Measurements from ENCODE around the gene PDIA5.

The PDIA5 gene
- 2.4 to 2.9 reads per million in 2 donors for total RNA-seq

DNA sequence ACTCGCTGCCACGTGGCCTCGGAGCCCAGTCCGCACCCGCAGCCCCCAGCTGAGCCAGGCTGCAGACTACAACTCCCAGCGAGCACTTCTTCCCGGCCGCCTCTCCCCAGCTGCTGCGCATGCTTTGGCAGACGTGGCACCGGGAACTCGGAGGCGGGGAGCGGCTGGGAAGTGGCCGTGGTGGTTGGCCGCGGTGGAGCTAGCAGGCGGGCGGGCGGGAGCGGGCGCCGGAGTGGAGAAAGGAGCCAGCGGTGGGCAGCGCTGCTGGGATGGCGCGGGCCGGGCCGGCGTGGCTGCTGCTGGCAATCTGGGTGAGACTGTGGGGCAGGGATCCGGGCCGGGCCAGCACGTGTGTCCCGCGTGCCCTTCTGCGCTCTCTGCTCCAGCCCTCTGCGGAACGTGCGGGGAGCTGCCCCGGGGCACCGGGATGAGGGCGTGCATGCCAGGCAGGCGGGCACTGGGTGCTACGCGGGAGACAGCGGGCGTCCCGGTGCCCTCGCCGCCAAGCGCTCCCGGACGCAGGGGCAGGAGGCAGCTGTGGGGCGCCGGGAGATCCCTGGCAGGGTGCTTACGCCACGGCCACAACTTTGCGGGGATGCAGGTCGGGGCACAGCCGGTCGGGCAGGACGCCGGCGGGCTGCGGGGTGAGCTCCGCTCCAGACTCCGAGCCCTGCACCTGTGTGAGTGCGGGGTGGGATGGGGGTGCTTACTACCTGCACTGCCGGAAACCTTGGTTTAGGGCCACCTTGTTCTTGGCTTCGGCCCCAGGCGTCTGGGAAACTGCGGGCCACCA is at the start of gene PDIA5:
TSS of gene PDIA5 (plus strand) at position 130 of the 793 bp plus-strand sequence. CDS start at position 270, 140 bp downstream.
- no peak for DNase-seq

DNA sequence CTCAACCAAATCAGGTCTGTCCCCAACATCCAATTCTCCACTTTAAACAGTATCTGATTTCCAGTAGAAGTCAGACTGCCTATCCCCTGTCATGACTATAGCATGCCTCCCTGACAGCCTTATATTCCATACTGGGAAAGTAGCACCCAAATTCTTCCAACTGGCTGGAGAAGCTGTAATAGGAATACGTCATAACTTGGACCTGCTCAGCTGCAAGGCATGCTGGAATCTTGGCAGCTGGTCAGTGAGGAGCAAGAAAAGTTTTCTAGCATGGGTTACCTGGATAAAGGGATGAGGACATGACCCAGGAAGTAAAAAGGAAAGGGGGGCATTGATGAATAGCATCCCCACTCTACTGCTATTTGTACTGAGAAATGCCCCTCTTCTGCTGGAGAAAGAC is 48.1 kb upstream of the PDIA5 start:
- DNase-seq = no peak

- DNase-seq = no peak
Measured at GRCh38 chr3:123019161-123019560, 47.7 kb upstream of the PDIA5 start.

- no peak for DNase-seq
Measured at GRCh38 chr3:123019591-123019990, 47.2 kb upstream of the PDIA5 start.

DNA sequence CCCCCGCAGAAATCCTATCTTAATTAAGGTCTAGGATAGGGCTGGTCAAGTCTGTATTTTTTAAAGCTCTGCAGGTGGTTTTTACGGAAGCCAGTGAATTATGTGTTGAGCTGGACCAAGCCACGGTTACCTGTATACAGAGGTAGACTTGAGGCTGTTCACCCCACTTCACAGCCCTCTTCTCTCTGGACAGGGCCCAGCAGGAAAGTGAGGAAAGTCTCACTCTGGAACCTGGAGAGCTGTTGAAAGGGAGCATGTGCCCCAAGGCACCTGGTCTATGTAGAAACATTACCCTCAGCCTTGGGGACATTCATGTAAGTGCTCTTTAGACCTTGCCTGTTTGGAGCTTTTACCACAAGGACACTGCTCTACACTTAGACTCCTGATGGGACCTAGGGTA is 46.1 kb upstream of the PDIA5 start:
- no peak for DNase-seq

DNA sequence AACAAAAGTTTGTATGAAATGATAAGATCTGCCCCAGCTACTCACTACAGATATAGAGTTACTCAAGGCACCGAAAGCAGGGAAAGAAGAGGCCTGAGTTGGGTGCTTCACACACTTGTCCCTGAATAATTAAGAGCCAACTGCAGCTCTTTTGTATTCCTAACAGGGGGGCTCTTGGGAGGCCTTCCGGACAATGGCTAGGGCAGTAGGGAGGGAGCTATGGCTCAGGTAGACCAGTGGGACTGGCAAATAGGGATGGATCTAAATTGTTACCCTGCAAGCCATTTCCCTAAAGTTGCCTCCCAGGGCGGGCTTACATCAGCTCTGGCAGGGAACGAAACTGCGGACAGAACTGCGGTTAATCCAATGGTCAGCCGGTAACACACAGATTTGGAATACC is 45.4 kb upstream of the PDIA5 start:
- DNase-seq = no peak

DNA sequence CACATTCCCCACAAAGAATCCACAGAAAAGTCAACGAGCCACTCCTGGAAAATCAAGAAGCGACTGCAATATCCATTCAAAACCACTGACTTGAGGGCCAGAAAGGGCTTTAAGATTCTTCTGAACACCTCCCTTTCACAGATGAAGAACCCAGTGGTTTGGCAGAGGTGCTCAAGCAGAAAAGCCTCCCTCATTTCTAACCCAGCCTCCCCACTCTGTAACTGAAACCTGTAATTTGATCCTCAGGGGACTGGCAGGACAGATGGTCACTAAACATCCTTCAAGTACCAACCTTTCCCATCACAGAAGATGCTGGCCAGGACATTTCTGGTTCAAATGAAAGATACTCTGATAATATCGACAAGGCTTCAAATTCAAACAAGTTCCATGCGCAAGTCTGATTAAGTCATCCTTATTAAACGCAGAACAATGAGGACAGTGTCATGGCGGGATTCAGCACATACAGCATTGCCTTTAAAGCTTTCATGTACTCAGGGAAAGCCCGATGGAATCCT is 44.8 kb upstream of the PDIA5 start:
- DNase-seq = no peak

- DNase-seq = no peak
Measured at GRCh38 chr3:123024056-123024455, 42.8 kb upstream of the PDIA5 start.

DNA sequence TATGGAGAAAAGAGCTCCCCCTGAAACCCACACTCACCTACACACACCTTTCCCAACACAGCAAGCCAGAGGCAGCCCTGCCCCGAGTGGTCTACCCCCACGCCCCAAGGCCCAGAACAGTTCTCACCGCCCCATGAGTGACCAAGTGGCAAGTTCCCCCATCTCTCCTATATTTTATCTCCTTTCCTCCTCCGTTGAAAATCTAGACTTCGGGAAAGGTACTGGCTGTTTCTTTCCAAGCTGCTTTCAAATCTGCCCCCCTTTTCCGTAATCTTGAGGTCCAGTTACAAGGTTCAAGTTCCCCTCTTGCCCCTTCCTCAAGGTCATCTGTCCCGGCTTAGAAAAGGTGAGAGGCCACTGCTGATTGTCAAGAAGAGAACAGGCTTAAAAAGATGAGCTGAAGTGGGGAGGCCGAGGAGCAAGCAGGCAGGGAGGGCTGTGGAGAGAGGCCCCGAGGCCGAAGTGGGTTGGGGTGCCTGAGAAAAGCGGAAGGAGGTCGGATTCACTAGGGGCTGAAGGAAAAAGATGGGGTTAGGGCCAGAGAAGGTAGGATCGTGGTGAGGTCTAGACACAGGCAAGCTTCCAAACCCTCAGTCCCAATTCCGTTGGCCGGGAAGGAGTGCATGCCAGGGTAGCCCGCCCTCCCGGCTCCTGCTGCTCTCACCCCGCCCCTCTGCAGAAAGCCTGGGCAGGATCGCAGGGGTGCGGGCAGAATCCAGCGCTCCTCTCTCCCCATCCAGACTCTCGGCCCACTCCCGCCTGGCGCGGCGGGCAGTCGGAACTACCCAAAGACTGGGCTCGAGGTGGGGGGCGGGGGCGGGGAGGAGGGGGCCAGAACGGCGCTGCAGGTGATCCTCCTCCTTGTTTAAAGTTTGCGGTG is 40.9 kb upstream of the PDIA5 start:
- DNase-seq = no peak

DNA sequence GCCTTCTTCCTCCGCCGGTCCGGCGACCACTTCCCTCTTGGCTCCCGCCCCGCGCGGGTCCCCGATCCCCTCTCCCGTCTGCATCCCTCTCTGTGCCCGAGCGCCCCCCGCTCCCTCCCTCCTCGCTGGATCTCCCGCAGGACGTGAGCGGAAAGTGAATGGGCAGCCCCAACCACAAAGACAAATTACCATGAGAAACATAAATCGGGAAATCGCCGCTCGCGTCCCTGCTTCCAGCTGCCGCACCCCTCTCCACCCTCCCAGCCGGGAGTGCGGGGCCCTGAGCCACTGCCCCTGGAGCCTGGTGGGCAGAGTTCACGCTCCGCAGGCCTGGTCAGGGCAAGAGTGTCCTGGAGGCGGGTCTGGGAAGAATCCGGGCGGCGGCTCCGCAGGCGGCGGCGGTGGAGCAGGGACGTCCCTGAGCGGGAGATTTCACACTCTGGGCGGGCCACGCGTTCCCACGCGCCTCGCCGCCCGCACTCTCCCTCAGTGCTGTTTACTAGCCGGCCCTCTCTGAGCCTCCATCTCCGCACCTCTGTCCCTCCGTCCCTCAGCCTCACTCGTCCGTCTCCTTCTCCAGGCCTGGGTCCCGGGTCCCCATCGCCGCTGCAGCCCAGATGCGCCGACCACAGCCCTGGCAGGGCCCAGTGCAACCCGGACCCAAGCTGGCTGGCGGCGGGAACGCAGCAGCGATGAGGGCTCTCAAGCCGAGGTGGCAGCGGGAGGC is 40.1 kb upstream of the PDIA5 start:
- DNase-seq = no peak

DNA sequence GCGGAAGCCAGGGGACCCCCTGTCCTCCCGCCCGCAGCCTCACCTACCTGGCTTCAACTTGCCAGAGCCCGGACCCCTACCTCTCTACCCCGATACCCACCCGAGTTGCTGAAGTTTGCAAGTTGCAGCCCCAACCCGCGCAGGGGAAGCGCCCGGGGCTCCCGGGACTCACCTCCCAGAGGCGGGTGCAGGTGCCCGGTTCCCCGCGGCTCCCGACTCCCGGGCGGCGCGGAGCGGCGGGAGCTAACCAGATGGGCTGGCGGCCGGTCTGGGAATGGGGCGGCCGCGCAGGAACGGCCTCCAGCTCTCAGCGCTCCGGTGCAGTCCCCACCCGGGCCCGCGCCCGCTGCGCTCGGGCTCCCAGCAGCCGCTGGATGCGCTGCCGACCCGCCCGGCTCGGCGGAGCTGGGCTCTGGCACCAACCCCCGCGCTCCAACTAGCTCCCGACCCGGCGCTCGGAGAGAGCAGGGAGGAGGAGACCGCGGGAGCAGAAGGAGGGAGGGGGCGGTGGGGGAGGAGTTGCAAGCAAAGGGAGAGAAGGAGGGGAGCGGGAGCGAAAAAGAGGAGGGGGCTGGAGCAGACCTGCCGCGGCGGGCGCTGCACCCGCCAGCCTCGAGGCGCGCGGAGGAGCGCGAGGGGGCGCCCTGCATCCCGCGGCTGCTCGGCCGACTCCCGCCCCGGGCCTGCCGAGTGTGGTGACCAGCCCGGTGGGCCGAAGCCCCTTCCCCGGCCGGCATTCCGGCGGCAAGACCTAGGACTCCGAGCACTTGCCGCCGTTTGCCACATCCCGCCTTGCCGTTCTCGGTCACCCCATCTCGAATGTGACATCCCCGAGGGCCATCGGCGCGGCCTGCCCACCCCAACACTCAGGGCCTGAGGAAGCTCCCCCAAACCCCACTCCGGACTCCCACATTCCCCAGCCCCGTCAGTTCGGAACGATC is 39.3 kb upstream of the PDIA5 start, which contains the start of gene SEMA5B:
TSS of gene SEMA5B (minus strand) at position 472 of the 941 bp plus-strand sequence. CDS start 66,500 bp downstream, outside the sequence.
- no peak for DNase-seq

DNA sequence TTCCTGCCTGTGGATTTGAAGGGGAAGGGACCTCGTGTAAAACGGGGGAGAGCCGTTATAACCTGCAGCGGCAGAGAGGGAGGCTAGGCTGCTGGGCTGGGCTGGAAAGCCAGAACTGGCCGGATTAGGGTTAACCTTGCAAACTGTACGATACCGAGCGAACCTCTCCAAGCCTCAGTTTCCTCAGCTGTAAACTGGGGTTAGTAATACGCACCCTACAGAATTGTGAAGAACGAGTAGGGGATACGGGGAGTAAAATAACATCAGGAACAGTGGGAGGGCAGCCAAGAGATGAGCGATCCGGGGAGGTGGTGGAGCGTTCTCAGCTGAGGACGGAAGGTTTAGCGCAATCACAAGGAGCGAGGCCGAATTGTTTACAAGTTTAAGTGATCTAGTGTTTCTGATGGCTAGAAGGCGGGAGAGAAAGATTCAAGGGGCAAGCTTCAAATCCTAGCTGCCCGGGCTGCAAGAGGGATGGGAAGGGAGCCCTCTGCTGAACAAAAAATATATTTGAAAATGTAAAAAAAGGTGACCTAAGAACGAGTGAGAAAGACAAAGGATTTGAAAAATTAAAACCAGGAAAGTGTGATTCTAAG is 38.5 kb upstream of the PDIA5 start:
- DNase-seq = no peak

GRCh38 chr3:123031051-123031450 is 35.8 kb upstream of the PDIA5 start:
- no peak for DNase-seq

DNA sequence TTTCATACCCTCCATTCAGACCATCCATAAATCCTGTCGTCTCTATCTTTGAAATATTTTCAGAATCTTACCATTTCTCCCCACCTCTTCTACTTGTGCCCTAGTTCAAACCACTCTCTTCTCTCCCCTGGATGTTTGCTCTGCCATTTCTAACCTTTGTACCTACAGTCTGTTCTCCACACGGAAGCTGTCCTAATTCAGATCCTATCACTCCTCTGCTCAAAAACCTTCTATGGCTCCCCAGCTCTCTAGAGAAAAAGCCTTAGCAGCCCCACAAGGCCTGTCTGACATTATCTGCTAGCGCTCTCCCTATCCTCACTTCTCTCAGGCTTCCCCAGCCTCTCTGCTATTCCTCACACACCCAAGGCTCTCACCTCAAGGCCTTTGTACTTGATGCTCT is 34.8 kb upstream of the PDIA5 start:
- no peak for DNase-seq

DNA sequence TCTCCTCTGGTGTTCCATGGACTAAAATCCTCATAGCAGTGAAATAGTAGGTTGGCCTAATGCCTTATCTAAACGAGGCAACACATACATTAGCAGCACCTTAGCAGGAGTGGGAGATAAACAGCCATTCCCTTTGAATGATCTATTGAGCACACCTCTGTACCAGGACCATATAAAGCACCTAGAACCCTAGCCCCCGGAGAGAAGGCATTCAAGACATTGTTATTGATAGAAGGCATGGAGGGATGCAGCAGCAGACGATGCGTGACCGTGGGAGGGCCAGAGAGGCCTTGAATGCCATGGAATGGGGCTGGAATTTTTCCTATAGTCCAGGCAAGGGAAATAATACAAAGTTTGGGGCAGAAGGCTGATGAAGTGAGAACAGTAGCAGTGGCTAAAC is 32.7 kb upstream of the PDIA5 start:
- no peak for DNase-seq

GRCh38 chr3:123034996-123035395 is 31.8 kb upstream of the PDIA5 start:
- no peak for DNase-seq

DNA sequence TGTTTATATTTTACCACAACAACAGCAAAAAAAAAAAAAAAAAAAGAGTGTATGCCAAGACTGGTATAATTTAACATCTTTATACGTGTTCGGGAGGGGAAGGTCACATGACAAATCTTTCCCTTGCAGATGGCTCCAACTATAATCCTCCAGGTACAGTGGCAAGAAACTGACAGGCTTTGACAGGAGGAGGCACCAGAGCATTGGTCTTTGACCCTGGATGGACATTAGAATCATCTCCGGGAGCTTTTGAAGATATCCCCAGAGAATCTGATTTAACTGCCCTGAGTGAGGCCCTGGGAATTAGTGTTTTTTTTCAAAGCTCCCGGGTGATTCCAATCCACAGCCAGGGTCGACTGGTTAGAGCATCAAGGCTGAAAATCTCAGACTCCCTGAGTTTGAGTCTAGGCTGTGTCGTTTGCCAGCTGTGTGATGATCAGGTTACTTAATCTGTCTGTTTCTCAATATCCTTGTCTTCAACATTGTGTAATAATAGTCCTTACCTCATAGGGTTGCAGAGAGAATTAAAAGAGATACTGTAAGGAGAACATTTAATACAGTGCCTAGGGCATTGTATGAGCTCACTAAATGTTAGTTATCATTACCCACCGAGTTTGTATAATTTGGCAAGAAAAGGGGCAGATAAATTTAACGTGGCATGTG is 30.3 kb upstream of the PDIA5 start:
- no peak for DNase-seq

DNA sequence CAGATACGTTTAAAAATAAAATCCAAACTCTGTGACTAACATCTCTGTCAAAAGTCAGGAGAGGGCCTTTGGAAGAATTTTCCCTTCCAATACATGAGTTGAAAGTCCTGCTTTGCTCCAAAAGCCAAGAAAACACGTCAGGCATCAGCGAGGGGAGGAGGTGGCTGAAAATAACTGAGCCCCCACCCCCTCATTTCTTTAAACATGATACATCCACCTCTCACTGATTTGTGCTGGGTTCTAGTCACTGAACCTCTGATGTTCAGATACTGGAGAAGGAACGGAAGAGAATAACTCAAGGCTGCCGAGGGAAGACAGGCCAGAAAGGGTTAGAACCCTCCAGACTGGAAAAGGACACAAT is 29.8 kb upstream of the PDIA5 start:
- DNase-seq = no peak

GRCh38 chr3:123038751-123039150 is 28.1 kb upstream of the PDIA5 start:
- no peak for DNase-seq

- DNase-seq = no peak
Measured at GRCh38 chr3:123039178-123039577, 27.6 kb upstream of the PDIA5 start.

GRCh38 chr3:123042413-123042812 is 24.4 kb upstream of the PDIA5 start:
- DNase-seq = no peak
